Stimulated activated CD4-positive, alpha-beta T cell treated with anti-CD3 and anti-CD28 coated beads, Interleukin-2, amount 100 ng/mL, for 24 hours (primary cell): ENCODE results near the gene TPBG.

Experiments used
- DNase-seq, 2 donors: peaks; one replicate each; pipeline ENCODE4 v3.0.0-alpha.2; 2020

Gene TPBG

GRCh38 chr6:82363428-82364086 is at the start of gene TPBG:
TSS of gene TPBG (plus strand) at chr6:82363817. CDS start at chr6:82364962, 1,145 bp downstream.
- DNase-seq: peak; percentile 22

- DNase-seq: no peak
Observed at GRCh38 chr6:82322386-82322785, 41.2 kb upstream of the TPBG start.

- no peak for DNase-seq
Observed at GRCh38 chr6:82329766-82330165, 33.9 kb upstream of the TPBG start.

- no peak for DNase-seq
Observed at GRCh38 chr6:82330171-82330804, 33.3 kb upstream of the TPBG start.

GRCh38 chr6:82331031-82331773 is 32.4 kb upstream of the TPBG start:
- no peak for DNase-seq

- DNase-seq: no peak
Observed at GRCh38 chr6:82333781-82334180, 29.8 kb upstream of the TPBG start.

GRCh38 chr6:82337688-82338257 is 25.8 kb upstream of the TPBG start:
- DNase-seq: no peak

- DNase-seq: no peak
Observed at GRCh38 chr6:82348130-82348529, 15.5 kb upstream of the TPBG start.

GRCh38 chr6:82353848-82354247 is 9.8 kb upstream of the TPBG start:
- DNase-seq: no peak

- no peak for DNase-seq
Observed at GRCh38 chr6:82360552-82360951, 3.1 kb upstream of the TPBG start.

- DNase-seq: no peak
Observed at GRCh38 chr6:82361631-82362030, 2.0 kb upstream of the TPBG start.

GRCh38 chr6:82362144-82362543 is 1.5 kb upstream of the TPBG start:
- no peak for DNase-seq

GRCh38 chr6:82362878-82363427 is 664 bp upstream of the TPBG start:
- no peak for DNase-seq

GRCh38 chr6:82364087-82365015 is 734 bp downstream of the TPBG start:
- DNase-seq: peak in 1 of 2 donors; percentile 27

GRCh38 chr6:82365016-82365795 is 1.6 kb downstream of the TPBG start:
- peak in 1 of 2 donors; percentile 12 for DNase-seq

GRCh38 chr6:82367704-82368103 is 4.1 kb downstream of the TPBG start:
- no peak for DNase-seq

GRCh38 chr6:82370788-82371187 is 7.2 kb downstream of the TPBG start:
- DNase-seq: no peak

GRCh38 chr6:82371799-82372546 is 8.4 kb downstream of the TPBG start:
- DNase-seq: no peak

GRCh38 chr6:82372656-82373055 is 9.0 kb downstream of the TPBG start:
- no peak for DNase-seq

GRCh38 chr6:82374516-82374915 is 10.9 kb downstream of the TPBG start:
- DNase-seq: no peak

- DNase-seq: no peak
Observed at GRCh38 chr6:82376636-82377035, 13.0 kb downstream of the TPBG start.
